GM21717 (cell line): ENCODE data around the gene PCDHB4.
"Not testable (repeated sequence)": the region's sequence is repeated elsewhere in the genome, so short reads cannot be mapped to it uniquely, and the experiment has no call there.

Source experiments
- ATAC-seq: cut with Tn5 transposase; IDR thresholded peaks from one replicate; pipeline ENCODE4 v1.9.1; 2021; ENCODE audit warnings: mild to moderate bottlenecking, moderate library complexity; ENCODE audit not compliant: unreplicated experiment

PCDHB4 gene

DNA sequence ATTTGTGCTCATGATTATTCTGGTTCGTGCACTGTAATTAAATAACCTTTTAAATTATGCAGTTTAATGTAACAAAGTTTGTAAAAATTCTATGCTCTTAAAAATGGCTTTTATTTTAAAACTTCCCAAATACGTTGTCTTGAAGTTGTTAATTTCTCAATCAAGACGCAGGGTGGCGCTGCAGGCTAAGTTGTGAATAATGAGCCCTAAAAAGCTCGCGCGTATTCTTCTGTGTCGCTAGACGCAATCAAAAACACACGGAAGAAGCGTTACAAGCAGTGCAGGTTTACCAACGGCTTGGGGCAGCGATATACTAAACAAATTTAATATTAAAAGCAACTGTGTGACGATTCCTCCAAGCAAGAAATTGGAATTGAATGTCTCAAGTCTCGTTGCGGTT is at the start of gene PCDHB4:
TSS of gene PCDHB4 (plus strand) at position 256 of the 400 bp plus-strand sequence. CDS start 181 bp downstream, outside the sequence.
- ATAC-seq: no peak

DNA sequence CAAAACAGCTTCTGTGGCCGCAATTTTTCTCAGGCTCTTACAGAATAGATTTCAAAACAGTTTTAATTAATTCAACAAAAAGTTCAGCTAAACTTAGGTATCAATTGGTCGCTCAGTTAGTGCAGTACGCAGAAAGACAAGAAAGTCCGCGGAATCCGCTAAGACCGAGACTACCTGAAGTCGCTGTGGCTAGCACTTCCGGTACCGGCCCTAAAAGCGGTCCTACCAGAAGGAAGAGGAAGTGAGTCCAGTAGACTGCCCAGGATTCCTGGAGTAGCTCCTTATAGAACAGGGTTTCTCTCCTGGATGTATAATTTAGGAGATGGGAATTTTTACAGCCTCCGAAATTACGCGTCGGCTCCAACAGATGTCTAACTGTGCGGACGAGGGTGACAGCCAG is 43.8 kb upstream of the PCDHB4 start:
- no peak for ATAC-seq

DNA sequence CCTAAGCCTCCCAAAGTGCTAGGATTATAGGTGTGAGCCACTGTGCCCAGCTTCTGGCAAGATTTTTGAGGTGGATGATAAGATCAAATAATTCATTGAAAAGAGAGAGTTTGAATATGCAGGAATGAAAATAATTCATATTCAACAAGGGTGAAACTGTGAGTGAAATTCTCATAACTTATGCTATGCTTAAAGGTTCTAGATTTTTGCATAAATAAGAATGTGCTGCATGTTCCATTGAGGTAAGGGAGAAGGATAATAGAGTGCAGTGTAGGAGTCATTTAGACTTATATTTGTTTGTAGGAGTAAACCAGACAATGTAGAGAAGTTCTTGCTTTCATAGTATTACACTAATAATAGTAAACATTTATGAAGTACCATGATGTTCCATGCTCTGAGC is 39.4 kb upstream of the PCDHB4 start:
- ATAC-seq: no peak

DNA sequence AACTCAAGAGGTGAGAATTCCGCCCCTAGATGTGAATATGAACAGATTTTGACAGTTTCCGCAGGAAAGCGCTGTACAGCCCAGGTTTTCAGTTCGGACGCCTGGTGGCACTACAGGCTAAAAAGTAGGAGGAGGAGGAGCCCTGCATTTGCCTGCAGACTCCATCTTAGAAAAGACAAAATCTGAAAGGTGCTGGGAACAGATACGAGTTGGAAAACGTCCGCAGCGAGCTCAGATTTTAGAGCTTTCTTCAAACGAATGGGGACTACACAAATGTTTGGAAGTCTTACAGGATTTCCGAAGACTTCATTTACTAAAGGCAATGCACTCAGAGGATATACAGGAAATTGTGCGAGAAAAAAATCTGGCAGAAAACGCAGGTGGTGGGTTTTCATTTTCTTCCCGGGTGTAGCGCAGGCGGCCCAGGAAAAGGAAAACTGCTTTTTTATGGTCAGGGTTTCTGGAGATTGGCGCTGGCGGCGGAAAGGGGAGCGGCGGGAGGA is 37.1 kb upstream of the PCDHB4 start:
- ATAC-seq: no peak

- ATAC-seq: no peak
These were observed 26.9 kb upstream of the PCDHB4 start, which contains the start of gene PCDHB2 for GRCh38 chr5:141094481-141095262. Gene PCDHB2, plus strand, starts transcription at chr5:141094615. Its CDS starts 176 bp downstream, at chr5:141094791.

DNA sequence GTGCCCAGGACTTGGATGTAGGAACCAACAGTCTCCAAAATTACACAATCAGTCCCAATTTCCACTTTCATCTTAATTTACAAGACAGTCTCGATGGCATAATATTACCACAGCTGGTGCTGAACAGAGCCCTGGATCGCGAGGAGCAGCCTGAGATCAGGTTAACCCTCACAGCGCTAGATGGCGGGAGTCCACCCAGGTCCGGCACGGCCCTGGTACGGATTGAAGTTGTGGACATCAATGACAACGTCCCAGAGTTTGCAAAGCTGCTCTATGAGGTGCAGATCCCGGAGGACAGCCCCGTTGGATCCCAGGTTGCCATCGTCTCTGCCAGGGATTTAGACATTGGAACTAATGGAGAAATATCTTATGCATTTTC is 26.4 kb upstream of the PCDHB4 start:
- ATAC-seq: no peak

GRCh38 chr5:141096181-141096580 is 25.4 kb upstream of the PCDHB4 start:
- ATAC-seq: not testable (repeated sequence)

- ATAC-seq: not testable (repeated sequence)
These were observed 25.0 kb upstream of the PCDHB4 start for GRCh38 chr5:141096586-141096985.

- no peak for ATAC-seq
These were observed 21.3 kb upstream of the PCDHB4 start, which contains the start of gene PCDHB3 for GRCh38 chr5:141100243-141100805. Gene PCDHB3, plus strand, starts transcription at chr5:141100473. Its CDS starts 177 bp downstream, at chr5:141100650.

GRCh38 chr5:141101059-141101458 is 20.6 kb upstream of the PCDHB4 start:
- no peak for ATAC-seq

GRCh38 chr5:141102070-141102469 is 19.5 kb upstream of the PCDHB4 start:
- not testable (repeated sequence) for ATAC-seq

DNA sequence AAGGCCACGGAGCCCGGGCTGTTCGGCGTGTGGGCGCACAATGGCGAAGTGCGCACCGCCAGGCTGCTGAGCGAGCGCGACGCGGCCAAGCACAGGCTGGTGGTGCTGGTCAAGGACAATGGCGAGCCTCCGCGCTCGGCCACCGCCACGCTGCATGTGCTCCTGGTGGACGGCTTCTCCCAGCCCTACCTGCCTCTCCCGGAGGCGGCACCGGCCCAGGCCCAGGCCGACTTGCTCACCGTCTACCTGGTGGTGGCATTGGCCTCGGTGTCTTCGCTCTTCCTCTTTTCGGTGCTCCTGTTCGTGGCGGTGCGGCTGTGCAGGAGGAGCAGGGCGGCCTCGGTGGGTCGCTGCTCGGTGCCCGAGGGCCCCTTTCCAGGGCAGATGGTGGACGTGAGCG is 19.1 kb upstream of the PCDHB4 start:
- ATAC-seq: not testable (repeated sequence)

GRCh38 chr5:141105350-141105749 is 16.3 kb upstream of the PCDHB4 start:
- ATAC-seq: no peak

DNA sequence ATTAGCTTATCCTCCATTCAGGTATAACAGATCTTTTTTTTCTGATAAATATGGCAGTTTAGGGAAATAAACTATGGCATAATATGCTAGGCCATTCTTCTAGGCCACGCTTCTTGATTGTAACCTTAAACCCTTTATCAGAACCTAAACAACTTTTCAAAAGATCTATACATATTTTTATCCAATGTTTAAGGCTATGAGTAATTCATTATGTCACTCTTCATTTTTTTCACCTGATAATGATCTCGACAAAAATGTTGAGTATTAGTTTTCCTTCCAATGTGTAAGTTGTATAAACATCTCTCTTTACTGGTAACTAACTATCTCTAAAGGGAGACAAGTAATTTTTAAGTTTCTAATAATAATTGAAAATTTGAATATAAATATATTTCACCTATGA is 2.4 kb upstream of the PCDHB4 start:
- ATAC-seq: no peak

DNA sequence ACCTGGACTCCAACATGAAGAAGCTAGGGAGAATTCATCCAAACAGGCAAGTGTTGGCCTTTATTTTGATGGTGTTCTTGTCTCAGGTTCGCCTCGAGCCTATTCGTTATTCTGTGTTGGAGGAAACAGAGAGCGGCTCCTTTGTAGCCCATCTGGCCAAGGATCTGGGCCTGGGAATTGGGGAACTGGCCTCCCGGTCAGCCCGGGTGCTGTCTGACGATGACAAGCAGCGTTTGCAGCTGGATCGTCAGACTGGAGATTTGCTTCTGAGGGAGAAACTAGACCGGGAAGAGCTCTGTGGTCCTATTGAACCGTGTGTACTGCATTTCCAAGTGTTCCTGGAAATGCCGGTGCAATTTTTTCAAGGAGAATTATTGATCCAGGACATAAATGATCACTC is 367 bp downstream of the PCDHB4 start:
- no peak for ATAC-seq

DNA sequence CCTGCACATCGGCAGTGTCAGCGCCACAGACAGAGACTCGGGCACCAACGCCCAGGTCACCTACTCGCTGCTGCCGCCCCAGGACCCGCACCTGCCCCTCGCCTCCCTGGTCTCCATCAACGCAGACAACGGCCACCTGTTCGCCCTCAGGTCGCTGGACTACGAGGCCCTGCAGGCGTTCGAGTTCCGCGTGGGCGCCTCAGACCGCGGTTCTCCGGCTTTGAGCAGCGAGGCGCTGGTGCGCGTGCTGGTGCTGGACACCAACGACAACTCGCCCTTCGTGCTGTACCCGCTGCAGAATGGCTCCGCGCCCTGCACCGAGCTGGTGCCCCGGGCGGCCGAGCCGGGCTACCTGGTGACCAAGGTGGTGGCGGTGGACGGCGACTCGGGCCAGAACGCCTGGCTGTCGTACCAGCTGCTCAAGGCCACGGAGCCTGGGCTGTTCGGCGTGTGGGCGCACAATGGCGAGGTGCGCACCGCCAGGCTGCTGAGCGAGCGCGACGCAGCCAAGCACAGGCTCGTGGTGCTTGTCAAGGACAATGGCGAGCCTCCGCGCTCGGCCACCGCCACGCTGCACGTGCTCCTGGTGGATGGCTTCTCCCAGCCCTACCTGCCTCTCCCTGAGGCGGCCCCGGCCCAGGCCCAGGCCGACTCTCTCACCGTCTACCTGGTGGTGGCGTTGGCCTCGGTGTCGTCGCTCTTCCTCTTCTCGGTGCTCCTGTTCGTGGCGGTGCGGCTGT is 1.9 kb downstream of the PCDHB4 start:
- not testable (repeated sequence) for ATAC-seq

DNA sequence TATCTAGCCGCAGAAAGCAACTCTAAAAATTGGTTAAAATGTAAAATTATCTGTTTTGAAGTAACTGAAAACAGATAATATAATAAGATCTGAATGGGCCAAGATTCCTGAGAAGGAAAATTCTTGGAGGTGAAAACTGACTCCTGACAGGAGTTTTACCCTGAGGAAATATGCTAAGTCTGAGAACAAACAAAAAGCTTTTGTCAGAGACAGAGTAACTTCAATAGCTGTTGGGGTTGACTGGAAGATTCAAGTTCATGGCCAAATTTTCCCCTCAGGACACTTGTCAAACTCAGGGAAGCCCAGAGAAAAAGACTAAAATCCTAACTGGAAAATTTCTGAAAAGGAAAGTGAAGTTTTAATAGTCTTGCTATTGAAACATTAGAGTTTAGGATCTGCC is 5.7 kb downstream of the PCDHB4 start:
- ATAC-seq: no peak

DNA sequence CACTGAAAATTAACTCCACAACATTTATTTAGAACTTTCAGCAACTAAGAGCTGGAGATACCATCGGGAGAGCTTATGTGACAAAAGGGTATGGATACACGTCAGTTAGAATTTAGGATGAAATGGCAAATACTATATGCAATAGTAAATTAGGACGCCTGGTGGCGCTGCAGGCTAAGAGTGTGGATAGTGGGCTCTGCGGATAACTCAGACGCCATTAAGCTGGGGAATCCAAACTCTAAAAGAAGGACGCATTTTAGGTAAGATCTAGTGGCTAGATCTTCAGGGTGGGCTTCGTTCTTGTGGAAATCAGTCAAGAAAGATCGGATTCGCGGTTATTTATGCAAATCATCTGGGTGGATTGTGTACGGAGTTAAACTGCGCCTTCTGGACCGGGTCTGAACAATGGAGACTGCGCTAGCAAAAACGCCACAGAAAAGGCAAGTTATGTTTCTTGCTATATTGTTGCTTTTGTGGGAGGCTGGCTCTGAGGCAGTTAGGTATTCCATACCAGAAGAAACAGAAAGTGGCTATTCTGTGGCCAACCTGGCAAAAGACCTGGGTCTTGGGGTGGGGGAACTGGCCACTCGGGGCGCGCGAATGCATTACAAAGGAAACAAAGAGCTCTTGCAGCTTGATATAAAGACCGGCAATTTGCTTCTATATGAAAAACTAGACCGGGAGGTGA is 13.6 kb downstream of the PCDHB4 start, which contains the start of gene PCDHB5:
TSS of gene PCDHB5 (plus strand) at position 177 of the 688 bp plus-strand sequence. CDS start at position 406, 229 bp downstream.
- no peak for ATAC-seq

DNA sequence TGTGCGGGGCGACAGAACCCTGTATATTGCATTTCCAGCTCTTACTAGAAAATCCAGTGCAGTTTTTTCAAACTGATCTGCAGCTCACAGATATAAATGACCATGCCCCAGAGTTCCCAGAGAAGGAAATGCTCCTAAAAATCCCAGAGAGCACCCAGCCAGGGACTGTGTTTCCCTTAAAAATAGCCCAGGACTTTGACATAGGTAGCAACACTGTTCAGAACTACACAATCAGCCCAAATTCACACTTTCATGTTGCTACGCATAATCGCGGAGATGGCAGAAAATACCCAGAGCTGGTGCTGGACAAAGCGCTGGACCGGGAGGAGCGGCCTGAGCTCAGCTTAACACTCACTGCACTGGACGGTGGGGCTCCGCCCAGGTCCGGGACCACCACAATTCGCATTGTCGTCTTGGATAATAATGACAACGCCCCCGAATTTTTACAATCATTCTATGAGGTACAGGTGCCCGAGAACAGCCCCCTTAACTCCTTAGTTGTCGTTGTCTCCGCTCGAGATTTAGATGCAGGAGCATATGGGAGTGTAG is 14.2 kb downstream of the PCDHB4 start:
- ATAC-seq: no peak

GRCh38 chr5:141137346-141137745 is 15.7 kb downstream of the PCDHB4 start:
- not testable (repeated sequence) for ATAC-seq
